ENCODE data around the gene ZFYVE9.

DNA sequence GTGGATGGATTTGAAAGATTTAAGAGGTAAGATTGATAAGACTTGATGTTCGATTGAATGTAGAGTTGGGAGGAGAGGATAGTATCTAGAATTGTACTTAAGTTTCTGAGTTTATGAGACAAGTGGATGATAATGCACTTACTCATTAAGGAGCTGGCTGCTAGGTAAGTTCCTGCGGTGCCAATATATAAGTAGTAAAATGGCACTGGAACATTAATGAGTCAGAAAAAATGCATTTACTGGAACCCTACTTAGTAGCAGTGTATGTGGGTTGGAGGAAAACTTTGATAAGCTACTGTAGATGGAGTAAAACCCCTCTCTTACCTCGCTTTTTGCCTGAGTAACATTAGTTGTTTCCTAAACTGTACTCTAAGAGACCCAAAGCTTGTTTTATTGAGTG, 68.2 kb downstream of the ZFYVE9 start:
- TF ChIP-seq, protein P1, sequence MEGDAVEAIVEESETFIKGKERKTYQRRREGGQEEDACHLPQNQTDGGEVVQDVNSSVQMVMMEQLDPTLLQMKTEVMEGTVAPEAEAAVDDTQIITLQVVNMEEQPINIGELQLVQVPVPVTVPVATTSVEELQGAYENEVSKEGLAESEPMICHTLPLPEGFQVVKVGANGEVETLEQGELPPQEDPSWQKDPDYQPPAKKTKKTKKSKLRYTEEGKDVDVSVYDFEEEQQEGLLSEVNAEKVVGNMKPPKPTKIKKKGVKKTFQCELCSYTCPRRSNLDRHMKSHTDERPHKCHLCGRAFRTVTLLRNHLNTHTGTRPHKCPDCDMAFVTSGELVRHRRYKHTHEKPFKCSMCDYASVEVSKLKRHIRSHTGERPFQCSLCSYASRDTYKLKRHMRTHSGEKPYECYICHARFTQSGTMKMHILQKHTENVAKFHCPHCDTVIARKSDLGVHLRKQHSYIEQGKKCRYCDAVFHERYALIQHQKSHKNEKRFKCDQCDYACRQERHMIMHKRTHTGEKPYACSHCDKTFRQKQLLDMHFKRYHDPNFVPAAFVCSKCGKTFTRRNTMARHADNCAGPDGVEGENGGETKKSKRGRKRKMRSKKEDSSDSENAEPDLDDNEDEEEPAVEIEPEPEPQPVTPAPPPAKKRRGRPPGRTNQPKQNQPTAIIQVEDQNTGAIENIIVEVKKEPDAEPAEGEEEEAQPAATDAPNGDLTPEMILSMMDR (IDR thresholded peaks at IDR 0.05; ENCODE audit: low read depth, low read length): no peak
- TF ChIP-seq POLR2A (IDR thresholded peaks at IDR 0.05; ENCODE audit: extremely low read depth, insufficient read length) (no peak), MYC (IDR thresholded peaks at IDR 0.05; ENCODE audit: low read depth, low read length) (no peak)
- TF ChIP-seq, protein P2, sequence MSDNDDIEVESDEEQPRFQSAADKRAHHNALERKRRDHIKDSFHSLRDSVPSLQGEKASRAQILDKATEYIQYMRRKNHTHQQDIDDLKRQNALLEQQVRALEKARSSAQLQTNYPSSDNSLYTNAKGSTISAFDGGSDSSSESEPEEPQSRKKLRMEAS (IDR thresholded peaks at IDR 0.05; ENCODE audit: low read depth, low read length): no peak

All from NB4 (cell line).